ENCODE results near the gene JHY.
"Not testable (repeated sequence)": the region's sequence is repeated elsewhere in the genome, so short reads cannot be mapped to it uniquely, and the experiment has no call there.

The JHY gene

DNA sequence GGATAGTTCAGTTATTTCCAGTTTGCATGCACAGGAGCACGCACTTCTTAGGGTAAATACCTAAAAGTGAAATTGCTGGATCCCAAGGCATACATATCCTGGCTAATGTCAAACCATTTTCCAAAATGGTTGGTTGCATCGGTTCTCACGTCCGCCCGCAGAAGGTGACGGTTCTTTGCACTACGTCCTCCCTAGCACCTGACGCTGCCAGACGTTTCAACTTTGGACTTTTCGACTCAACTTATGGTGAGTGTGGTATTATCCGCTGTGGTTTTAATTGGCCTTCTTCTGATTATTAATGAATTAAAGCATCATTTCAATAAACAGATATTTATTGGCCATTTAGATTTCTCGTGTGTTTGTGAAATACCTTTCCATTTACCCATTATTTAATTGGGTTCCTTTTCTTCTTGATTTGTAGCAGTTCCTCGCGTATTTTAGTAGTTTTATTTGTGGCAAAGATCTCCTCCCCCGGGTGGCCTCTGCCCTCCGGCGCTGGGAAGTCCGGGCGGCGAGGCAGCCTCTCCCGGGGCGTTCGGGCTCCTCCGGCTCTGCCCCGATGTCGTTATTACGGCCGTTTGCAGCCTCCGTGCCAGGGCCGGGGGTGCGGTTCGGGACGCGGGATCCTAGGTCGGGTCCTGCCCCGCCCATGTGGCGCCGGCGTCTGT, at the start of gene JHY:
Gene JHY (plus strand): TSS at position 571 of the 668 bp plus-strand sequence. CDS start 3,091 bp downstream, outside the sequence.
- no peak for DNase-seq (ENCODE audit: extremely low read depth in 1 of 2, low read depth in 1 of 2)

DNA sequence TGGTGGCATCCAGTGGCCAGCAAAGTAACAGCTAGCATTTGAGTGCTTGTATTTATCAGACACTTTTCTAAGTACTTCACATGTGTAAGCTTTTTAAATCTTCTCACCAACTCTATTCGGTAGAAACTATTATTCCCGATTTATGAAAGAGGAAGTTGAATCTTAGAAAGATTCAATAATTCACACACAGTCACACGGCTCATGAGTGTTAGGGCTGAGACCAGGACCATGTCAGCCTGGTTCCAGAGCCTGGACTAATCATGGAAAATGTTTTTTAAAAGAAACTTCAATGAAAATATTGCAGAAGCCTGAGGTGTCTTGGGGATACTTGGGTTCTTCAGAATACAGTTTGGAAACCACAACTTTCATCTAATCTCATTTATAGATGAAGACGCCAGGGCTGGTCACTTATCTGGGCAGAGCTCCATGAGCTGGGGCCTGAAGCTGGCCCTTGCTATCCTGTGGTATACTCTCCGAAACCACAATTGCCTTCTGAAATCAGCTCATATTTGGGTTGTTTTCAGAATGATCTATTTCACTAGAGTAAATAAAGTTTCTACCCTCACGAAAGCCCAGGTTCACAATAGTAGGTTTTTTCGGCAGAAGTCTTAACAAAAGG, 48.6 kb upstream of the JHY start:
- no peak for DNase-seq (ENCODE audit: extremely low read depth in 1 of 2, low read depth in 1 of 2)

DNA sequence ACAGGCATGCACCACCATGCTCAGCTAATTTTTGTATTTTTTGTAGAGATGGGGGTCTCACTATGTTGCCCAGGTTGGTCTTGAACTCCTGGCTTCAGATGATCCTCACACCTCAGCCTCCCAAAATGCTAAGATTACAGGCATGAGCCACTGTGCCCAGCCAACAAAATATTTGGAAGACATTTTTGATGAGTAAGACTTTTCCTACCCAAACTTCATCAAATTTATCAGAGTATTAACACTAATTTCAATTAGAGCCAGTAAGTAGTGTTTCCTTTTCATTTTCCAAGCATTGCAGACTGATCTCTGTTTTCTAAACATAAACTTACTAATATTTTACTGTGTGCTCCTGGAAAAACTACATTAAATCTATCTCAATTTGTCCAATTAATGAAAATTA, 45.6 kb upstream of the JHY start:
- no peak for DNase-seq (ENCODE audit: extremely low read depth in 1 of 2, low read depth in 1 of 2)

DNA sequence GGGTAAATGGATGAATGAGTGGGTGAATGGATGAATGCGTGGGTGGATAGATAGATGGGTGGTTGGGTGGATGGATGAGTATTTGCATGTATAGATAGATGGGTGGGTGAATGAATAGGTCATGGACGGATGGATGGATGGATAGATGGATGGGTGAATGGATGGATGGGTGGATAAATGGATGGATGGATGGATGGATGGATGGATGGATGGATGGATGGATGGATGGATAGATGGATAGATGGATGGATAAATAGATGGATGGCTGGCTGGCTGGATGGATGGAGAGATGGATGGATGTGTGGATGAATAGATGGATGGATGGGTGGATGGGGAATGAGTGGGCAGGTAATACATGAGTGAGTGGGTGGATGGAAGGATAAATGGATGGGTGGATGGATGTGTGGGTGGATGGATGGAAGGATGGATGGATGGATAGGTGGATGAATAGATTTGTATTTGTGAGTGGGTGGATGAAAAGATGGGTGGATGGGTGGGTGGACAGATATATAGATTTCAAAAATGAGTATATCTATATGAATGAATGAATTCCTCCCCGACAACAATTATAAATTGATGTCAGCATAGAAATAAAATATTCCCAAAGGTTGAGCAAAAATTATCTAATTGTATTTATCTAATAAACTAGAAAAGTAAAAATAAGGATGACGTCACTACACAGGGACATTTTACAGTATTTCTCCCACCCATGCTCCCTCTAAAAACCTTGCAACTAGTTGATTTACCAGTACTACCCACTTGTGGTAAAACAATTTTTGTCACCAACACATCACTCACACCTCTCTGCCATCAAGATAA, 44.8 kb upstream of the JHY start:
- DNase-seq (ENCODE audit: extremely low read depth in 1 of 2, low read depth in 1 of 2) = no peak

DNA sequence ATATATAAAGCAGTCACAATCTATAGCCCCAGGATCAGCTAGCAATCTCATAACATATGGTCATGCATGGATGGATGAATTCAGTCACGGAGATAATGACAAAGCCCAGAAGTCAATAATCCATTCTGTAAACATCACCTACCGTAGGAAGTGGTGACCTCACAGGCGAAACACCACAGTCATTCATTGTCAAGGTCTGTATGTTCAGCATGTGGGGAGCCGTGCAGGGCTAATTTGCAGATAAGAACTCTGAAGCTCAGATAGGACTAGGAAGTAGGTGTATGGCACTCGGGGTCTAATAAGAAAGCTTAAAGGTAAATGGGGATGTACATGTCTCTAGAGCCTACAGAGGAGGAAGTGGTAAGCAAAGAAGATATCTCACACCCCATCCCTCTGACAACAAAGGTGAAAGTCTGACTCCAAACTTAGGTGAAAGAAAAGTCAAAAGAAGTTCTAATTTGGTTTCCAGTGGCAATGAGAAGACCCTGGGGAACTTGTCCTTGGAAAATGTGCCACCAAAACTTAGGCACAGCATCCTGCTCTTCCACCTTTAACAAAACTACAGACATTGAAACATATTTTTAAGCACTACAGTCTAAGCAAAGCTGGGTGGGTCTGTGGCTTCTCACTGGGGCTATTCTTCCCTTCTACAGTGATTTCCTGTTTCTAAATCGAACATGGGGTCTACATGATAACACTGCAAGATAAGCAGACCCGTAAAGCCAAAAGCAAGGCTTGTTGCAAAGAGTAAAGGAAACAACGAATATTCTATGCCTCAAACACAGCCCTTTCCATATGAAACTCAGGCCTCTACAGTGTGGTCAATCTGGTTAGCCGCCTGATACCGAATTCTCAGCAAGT, 39.0 kb upstream of the JHY start:
- DNase-seq (ENCODE audit: extremely low read depth in 1 of 2, low read depth in 1 of 2) = no peak

DNA sequence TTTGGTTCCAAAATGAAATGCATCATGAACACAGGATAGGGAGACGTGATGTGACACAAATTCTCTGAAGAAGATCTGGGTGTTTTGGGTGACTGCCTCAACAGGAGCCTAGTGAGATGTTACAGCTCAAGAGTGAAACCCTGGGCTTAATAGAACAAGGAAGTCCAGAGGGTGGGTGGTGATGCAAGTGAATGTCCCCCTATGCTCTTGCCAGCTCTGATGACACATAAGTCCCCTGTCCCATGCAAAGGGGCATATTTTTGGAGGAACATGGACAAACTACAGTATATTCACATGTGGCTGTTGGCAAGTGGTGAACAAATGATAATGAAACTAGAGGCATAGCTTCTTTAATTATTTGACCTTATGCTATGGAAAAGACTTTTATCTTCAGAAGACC, 35.1 kb upstream of the JHY start:
- no peak for DNase-seq (ENCODE audit: extremely low read depth in 1 of 2, low read depth in 1 of 2)

DNA sequence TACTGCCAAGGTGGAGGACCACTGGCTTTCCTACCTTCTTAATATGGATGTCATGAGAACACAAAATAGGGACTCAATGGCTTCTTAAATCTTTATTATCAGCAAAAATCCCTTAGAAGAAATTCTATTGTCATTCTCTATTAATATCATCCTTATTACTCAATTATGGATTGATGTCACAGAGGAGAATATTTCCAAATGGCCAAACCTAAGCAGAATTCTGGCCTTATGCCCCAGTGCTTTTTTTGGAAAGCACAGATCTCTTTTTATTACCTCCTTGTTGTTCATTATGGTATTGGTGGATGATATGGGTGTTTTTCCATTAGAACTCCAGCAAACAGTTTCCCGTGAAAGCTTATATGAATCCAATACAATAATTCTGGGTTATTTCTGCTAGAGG, 34.4 kb upstream of the JHY start:
- DNase-seq (ENCODE audit: extremely low read depth in 1 of 2, low read depth in 1 of 2) = no peak

DNA sequence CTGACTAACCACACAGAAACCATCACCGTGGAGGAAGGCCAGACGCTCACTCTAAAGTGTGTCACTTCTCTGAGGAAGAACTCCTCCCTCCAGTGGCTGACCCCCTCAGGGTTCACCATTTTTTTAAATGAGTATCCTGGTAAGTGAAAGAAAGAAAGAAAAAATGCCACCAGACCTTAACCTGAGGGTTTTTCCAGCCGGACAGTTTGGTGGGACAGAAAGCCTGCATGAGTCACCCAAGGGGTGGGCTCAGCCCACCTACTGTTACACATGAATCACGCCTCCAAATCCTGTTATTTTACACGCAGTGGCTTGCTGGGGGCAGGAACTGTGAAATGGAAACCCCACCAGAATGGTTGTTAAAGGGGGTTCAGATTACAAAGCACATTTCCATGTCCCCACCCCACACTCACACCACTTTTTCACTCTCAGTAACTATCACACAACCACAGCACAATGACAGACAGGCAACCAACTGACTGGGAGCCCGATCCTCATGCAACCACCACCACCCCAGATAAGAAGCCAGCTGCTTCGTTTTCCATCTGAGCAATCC, 32.4 kb upstream of the JHY start:
- DNase-seq (ENCODE audit: extremely low read depth in 1 of 2, low read depth in 1 of 2) = peak in 1 of 2 donors; percentile 30

DNA sequence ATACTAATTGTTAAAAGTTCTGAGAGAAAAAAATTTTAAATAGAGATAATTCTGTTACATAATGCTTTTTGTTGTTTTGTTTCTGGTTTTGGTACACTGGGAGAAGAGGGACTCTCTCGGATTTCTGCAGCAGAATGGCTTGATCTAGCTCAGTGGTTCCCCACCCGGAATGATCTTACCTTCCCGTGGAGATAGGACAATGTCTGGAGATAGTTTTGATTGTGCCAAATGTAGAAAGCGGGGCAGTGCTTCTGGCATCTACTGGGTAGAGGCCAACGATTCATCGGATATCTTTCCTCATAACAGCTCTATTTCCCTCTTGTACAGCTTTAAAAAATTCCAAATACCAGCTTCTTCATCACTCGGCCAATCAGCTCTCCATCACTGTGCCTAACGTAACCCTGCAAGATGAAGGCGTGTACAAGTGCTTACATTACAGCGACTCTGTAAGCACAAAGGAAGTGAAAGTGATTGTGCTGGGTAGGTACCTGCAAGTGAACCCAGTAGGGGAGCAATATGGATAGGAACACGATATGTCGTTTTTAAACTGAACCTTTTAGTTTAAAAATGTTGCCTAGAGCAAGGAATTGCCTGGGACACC, 31.1 kb upstream of the JHY start:
- no peak for DNase-seq (ENCODE audit: extremely low read depth in 1 of 2, low read depth in 1 of 2)

DNA sequence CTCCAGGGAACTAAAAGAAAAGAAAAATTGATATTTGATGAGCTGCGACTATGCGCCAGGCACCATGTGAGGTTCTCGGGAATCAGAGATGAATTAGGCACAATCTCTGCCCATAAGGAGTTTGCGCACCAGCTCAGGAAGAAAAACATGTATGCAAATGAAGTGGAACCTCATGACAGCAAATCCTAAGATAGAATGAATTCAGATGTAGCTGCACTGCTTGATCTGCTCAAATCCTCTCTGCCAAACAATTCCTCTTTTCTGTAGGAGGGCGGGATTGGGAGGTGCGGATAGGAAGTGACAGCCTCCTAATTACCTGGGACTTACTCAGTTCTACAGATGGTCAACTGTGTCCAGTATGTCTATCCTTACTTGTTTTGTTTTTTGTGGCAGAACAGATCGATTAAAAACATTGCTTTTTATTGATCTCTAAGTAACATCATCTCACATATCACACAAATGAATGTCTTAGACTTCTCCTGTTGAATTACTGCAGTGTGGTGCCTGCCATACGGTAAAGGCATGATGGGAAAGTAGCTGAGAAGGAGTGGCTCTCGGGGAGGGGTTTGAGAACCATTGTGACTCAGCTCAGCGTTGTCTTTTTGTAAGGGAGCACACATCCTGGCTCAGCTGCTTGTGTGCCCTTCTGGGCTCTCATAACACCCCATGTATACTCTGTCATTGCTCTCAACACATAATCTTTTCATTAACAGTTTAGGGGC, 30.3 kb upstream of the JHY start:
- no peak for DNase-seq (ENCODE audit: extremely low read depth in 1 of 2, low read depth in 1 of 2)

DNA sequence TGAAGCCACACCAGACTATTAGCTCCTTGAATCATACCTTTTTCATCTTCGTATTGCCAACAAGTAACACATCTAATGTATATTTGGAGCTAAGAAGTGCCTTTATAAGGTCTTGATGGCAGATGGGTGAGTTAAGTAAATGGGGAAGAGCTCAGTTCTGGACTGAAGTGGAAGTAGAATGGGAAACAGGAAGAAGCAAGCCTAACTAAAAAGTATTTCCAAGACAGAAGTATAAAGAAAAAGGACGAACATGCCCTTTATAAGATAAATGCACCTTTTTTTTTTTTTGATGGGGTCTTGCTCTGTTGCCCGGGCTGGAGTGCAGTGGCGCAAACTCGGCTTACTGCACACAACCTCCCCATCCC, 29.8 kb upstream of the JHY start:
- no peak for DNase-seq (ENCODE audit: extremely low read depth in 1 of 2, low read depth in 1 of 2)

DNA sequence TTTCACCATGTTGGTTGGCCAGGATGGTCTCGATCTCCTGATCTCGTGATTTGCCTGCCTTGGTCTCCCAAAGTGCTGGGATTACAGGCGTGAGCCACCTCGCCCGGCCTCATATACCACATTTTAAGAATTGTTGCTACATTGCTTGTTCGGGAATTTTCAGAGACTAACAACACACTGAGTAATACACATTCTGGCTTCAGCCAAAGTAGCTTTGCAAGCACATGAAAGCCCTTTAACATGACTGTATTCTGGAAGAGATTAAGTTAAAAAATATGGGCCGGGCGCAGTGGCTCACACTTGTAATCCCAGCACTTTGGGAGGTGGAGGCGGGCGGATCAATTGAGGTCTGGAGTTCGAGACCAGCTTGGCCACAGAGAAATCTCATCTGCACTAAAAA, 29.3 kb upstream of the JHY start:
- no peak for DNase-seq (ENCODE audit: extremely low read depth in 1 of 2, low read depth in 1 of 2)

DNA sequence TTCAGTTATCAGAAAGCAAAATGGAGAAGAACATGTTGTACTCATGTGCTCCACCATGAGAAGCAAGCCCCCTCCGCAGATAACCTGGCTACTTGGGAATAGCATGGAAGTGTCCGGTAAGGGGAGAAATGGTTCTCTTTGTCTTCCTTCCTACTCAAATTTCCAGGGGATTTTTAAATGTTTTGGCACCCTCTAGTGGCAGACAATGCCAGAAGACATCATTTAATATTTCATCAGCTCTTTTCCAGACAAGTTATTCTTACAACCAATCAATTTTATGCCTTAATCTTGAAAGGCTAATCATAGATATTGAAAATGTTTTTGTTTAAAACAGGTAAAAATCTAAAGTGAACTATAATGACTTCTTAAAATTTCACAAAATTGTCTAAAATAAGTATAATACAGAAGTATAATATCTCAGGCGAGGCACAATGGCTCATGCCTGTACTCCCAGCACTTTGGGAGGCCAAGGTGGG, 28.6 kb upstream of the JHY start:
- DNase-seq (ENCODE audit: extremely low read depth in 1 of 2, low read depth in 1 of 2) = no peak

DNA sequence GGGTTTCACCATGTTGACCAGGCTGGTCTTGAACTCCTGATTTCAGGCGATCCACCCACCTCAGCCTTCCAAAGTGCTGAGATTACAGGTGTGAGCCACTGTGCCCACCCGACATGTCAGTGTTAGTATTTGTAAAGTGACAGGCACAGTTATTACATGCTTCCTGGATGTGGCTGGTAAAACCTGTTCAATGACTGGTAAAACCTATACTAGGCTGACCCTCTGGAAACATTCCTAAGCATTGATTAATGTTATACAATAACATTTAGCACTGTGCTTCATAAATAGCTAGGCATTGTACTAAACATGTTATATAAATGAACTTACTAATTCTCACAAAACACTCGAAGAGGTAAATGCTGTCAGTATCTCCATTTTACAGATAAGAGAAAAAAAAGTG, 20.9 kb upstream of the JHY start:
- DNase-seq (ENCODE audit: extremely low read depth in 1 of 2, low read depth in 1 of 2) = no peak

DNA sequence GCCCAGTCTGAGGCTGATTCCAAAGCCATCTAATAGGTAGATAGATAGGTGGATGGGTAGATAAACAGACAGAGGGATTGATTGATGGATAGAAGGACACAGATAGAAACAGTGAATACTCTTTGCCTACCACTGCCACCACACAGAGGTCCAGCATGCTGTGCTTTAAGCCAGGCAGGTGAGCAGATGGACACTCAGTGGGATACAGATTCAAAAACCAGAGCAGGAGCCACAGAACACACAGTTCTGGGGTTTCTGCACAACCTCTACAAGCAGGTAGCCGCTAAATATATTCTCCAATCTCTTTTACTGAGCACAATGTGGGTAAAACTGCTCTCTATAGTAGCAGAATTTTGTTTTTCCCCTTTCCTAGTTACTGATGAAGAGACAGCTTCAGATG, 20.5 kb upstream of the JHY start:
- DNase-seq (ENCODE audit: extremely low read depth in 1 of 2, low read depth in 1 of 2) = no peak

DNA sequence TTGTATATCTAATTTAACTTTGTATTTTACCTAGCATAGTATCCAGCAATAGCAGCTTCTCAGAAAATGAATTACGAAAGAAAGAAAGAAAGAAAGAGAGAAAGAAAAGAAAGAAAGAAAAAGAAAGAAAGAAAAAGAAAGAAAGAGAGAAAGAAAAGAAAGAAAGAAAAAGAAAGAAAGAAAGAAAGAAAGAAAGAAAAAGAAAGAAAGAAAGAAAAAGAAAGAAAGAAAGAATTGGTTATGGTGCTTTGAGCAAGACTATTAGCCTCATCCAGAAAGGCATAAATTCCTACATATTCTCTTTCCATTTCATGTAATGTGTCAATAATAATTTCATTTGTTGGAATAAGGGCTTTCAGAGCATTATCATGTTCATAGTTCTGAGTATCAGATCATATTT, 19.4 kb upstream of the JHY start:
- not testable (repeated sequence) for DNase-seq (ENCODE audit: extremely low read depth in 1 of 2, low read depth in 1 of 2)

DNA sequence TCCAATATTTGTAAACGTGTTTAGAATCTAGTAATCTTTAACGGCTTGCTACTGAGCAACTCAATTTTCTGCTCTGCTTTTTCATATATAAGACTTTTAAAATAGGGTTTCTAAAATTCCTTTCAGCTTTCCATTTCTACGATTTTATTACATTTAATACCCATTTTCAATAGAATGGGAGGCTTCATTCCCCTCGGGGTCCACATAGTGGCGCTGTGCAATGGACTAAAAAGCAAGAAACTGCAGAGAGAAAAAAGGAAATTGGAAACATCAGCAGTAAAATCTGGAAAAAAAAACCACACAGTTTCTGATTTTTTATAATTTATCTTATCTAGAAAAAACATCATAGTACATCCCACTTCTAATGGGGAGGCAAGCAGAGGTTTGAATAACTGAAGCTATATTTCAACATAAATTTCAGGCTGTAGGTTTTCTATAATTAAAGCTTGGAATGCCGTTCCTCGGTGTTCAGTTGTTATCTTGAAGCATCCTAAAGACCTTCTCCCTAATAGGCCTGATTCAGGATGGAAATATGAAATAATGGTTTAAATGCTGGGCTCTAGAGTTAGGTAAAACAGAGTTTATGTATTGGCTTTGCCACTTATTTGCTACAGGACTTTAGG, 18.7 kb upstream of the JHY start:
- DNase-seq (ENCODE audit: extremely low read depth in 1 of 2, low read depth in 1 of 2) = no peak

DNA sequence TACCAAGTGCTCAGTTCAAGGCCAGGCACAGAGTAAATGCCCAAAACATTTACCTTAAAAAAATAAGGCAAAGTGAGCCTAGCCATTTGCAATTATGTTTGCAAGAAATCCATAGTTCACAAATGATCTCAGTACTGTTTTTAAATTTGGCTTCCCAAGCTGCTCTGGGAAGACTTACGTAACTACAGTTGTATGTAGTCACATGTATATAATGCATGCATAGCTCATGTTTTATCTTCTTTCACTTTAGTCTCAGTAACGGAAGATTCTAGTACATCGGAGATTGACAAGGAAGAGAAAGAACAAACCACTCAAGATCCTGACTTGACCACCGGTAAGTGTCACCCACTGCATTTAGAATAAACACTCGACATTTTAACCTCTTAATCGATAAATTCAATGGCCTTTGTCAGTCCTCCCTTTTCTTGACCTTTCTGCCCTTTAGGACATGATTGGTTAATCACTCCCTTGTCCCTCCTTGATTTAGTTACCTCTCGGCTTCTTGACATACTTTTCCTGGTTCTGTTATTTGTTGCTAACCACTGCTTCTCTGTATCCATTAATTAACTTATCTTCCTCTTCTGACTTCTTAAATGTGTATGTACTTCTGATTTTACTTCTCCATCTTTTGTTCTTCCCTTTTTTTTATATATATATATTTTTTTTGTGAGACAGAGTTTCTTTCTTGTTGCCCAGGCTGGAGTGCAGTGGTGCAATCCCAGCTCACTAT, 18.0 kb upstream of the JHY start:
- DNase-seq (ENCODE audit: extremely low read depth in 1 of 2, low read depth in 1 of 2) = no peak

DNA sequence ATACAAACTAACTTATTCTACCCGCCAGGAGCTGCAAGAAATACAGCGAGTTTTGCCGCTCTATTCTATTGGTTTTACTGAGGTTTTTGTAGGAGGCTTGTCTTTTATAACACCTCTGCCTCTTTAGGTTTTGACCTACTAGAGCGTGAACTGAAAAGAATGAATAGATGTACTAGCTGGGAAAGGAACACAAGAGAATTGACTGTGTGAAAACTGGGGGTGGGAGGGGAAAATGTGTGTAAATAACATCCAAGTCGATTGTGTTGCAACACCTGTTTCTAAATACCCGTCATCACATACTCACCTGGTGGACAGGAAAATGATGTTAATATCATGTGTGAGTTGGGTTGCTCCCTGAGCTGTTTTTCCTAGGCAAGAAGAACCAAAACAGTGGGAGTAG, 12.9 kb upstream of the JHY start:
- no peak for DNase-seq (ENCODE audit: extremely low read depth in 1 of 2, low read depth in 1 of 2)
